GM12801 (cell line): ENCODE measurements around the gene PLSCR5.

ENCODE experiments used
- CTCF ChIP-seq: IDR thresholded peaks from one replicate; pipeline ENCODE4 v1.5.1; 2011; ENCODE audit warnings: control low read depth; ENCODE audit not compliant: insufficient read length; ENCODE audit errors: extremely low read depth

Gene PLSCR5

DNA sequence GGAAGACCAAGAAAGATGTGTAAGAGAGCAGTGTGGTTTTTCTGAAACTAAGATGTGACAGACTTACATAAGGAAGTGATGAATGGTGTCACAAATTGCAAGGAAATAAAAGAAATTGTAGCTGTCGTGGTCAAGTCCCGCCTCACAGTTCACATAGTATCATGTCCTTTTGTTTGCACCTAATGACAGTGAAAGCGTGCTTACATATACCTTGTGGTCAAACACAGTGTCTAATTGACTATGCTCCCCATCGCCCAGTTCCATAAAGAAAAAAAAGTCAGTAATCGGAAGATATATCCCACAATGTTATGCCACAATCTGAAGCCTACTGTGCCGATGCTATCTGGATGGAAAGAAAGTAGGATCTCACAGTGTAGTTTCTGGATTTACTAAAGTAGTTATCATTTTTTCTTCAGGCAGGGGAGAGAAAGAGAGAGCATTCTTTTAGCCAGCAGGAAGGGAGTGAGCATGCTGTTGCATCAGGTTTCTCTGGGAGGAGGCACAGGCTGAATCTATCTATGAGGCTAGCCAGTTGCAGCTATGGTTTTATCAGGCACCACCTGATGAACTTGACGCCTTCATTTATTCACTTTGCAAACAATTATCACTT is 50.9 kb downstream of the PLSCR5 start:
- no peak for TF ChIP-seq CTCF

DNA sequence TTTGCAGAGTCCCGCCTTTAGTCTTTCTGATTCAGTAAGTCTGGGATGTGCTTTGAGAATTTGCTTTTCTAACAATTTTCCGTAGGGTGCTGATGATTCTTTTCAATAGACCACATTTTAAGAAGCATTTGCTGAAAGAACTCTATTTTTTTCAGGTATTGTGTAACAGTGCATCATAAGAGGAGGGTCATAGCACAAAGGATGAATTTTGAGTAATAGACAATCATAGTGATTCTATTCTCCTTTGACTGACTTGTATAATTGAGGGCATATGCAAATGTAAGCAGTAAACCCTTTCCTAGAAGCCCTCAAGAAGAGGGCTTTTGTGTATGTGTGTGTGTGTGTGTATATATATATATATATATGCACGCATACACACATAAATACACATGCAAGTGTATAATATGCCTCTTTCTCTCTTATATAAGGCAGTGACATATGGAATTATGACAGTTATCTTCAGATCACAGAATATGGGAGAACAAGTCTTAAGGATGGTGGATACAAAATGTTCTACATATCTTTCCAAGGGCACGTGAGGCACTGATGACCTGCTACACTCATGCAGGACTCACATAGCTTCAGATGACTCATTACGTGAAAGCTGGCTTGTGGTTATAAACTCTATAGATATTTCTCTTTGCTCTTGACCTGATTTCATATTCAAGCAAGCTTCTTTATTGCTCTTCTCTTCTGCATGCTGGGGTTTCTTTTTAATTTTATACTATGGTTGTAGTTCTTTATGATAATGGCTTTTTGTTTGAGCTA is 54.2 kb downstream of the PLSCR5 start:
- TF ChIP-seq CTCF: no peak

DNA sequence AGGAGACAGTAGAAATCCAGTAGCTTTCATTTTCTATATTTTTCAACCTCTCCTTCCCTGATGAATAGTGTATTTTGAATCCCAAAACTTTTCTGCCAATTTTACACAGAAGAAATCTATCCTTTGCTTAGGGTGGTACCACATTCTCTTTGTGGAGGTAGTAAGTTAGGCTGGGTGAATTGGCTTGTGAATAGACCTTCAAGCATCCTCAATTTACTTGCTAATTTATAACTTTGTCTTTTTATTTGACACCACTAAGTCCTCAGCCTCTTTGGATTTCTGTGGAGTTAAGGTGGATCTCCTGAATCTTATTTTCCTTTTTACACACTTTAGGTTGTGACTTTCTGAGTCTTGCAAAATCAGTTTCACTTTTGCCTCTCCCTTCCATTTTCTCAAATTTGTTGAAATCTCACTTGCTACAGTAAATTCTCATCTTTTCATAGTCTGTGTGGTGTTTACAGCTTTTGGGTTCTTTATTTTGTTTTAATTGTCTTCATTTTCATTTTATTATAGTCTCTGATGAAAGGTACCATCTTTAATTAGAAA is 55.0 kb downstream of the PLSCR5 start:
- no peak for TF ChIP-seq CTCF

- no peak for TF ChIP-seq CTCF
These were observed 57.8 kb downstream of the PLSCR5 start for GRCh38 chr3:146547235-146547835.

GRCh38 chr3:146546366-146546965 is 58.7 kb downstream of the PLSCR5 start:
- TF ChIP-seq CTCF: no peak

GRCh38 chr3:146544929-146545528 is 60.1 kb downstream of the PLSCR5 start:
- TF ChIP-seq CTCF: no peak
